GM18520 (cell line): ENCODE data around the gene LUZP1.
"Not testable (repeated sequence)": the region's sequence is repeated elsewhere in the genome, so short reads cannot be mapped to it uniquely, and the experiment has no call there.

Source experiments
- ATAC-seq: cut with Tn5 transposase; IDR thresholded peaks from one replicate; pipeline ENCODE4 v1.9.1; 2021; ENCODE audit not compliant: unreplicated experiment

Gene LUZP1

GRCh38 chr1:23168445-23169194 is at the start of gene LUZP1:
LUZP1 (minus strand) TSS chr1:23168856.
- no peak for ATAC-seq

GRCh38 chr1:23217421-23218115 is 48.9 kb upstream of the LUZP1 start, which contains the start of gene HTR1D:
HTR1D (minus strand) TSS chr1:23217502; CDS start chr1:23194219, 23,283 bp downstream.
- no peak for ATAC-seq

GRCh38 chr1:23216771-23217420 is 48.2 kb upstream of the LUZP1 start:
- no peak for ATAC-seq

GRCh38 chr1:23215751-23216449 is 47.2 kb upstream of the LUZP1 start:
- ATAC-seq, result no peak

GRCh38 chr1:23215291-23215690 is 46.6 kb upstream of the LUZP1 start:
- no peak for ATAC-seq

GRCh38 chr1:23214640-23215039 is 46.0 kb upstream of the LUZP1 start:
- ATAC-seq, result no peak

- no peak for ATAC-seq
Observed at GRCh38 chr1:23211955-23212354, 43.3 kb upstream of the LUZP1 start.

GRCh38 chr1:23210963-23211362 is 42.3 kb upstream of the LUZP1 start:
- no peak for ATAC-seq

GRCh38 chr1:23210351-23210785 is 41.7 kb upstream of the LUZP1 start:
- no peak for ATAC-seq

GRCh38 chr1:23209770-23210169 is 41.1 kb upstream of the LUZP1 start:
- no peak for ATAC-seq

- ATAC-seq, result no peak
Observed at GRCh38 chr1:23208527-23208926, 39.9 kb upstream of the LUZP1 start.

- not testable (repeated sequence) for ATAC-seq
Observed at GRCh38 chr1:23207733-23208132, 39.1 kb upstream of the LUZP1 start.

- no peak for ATAC-seq
Observed at GRCh38 chr1:23202263-23202749, 33.6 kb upstream of the LUZP1 start.

- no peak for ATAC-seq
Observed at GRCh38 chr1:23200883-23201282, 32.2 kb upstream of the LUZP1 start.

GRCh38 chr1:23198373-23198772 is 29.7 kb upstream of the LUZP1 start:
- no peak for ATAC-seq

- ATAC-seq, result no peak
Observed at GRCh38 chr1:23196627-23197328, 28.1 kb upstream of the LUZP1 start.

- no peak for ATAC-seq
Observed at GRCh38 chr1:23194119-23194984, 25.7 kb upstream of the LUZP1 start.

- no peak for ATAC-seq
Observed at GRCh38 chr1:23193391-23194118, 24.9 kb upstream of the LUZP1 start.

GRCh38 chr1:23191199-23191598 is 22.5 kb upstream of the LUZP1 start:
- no peak for ATAC-seq
